Measurements from ENCODE around the gene SNX6. TPM values are rescaled to one million over a fixed set of nuclear protein-coding genes. Genes with fewer than 3 reads are reported as not detected.

The SNX6 gene
- total and polyA plus RNA-seq, 10 of the 15 experiments (the other 5 are each of a cell fraction or from before 2014, with no cell fraction given) = 34.4 to 107 (median 71.7) TPM

GRCh38 chr14:34593740-34594375, 36.1 kb downstream of the SNX6 start:
- Histone ChIP-seq H3K79me2 (ENCODE audit: control insufficient read depth, insufficient read depth, low read length) (no peaks in the 10 kb centered on the region), H3K4me1 (ENCODE audit: control insufficient read depth, insufficient read depth, low read length) (no peaks in the 10 kb centered on the region), H3K27me3 (replicated peaks in 1 of 2; ENCODE audit: control insufficient read depth in 2 of 2, insufficient read depth in 2 of 2, low read length in 1 of 2) (no peaks in the 10 kb centered on the region), H3K4me3 (no peak overlapping the region), H4K20me1 (ENCODE audit: control insufficient read depth, insufficient read depth) (no peaks in the 10 kb centered on the region), H3K9ac (ENCODE audit: control insufficient read depth, insufficient read depth, low read length) (no peak overlapping the region), H3K36me3 (ENCODE audit: control insufficient read depth in 2 of 2, insufficient read depth in 2 of 2, low read length in 1 of 2) (peaks cover 8 to 13% of the 10 kb centered on the region in 2 experiments), H3K27ac (ENCODE audit: control insufficient read depth, insufficient read depth) (no peak overlapping the region), H3K4me2 (ENCODE audit: control insufficient read depth, insufficient read depth) (no peak overlapping the region), H3K9me3 (replicated peaks; ENCODE audit: control insufficient read depth, insufficient read depth, low read length) (no peaks in the 10 kb centered on the region), H2AFZ (ENCODE audit: control insufficient read depth, low read depth, low read length) (no peak overlapping the region)
- WGBS (ENCODE audit: insufficient coverage, insufficient replicate concordance, low lambda C conversion rate, missing lambda C conversion rate) = 100% methylated on average over 11 of the region's 11 CpGs
- ATAC-seq (no peak), FAIRE-seq (no peak), DNase-seq (ENCODE audit: low read depth, low spot score) (no peak)
- ChIA-PET CTCF (interaction anchor here (0.6 to 1.0 kb wide), 2 partner anchors 62 to 79 kb away, joined by 3 read pairs; no protein-coding TSS in a partner anchor), SMC1A (ENCODE audit: uncharacterized antibody, unreplicated experiment) (interaction anchor here (0.7 kb wide), 1 partner anchor 116 kb away, joined by 3 read pairs; no protein-coding TSS in a partner anchor), RAD21 (ENCODE audit: unreplicated experiment) (no interaction called here), POLR2A (interaction anchor here (0.6 to 0.7 kb wide), 2 partner anchors 19 to 145 kb away, joined by 3 read pairs; no protein-coding TSS in a partner anchor)
- no peak for TF ChIP-seq CTCF (IDR thresholded peaks at IDR 0.05 in 2 of 3, conservative IDR thresholded peaks at IDR 0.05 in 1 of 3; ENCODE audit: control insufficient read depth in 2 of 3, extremely low read depth in 1 of 3, insufficient read depth in 1 of 3, low read depth in 3 of 3, low read length in 3 of 3)
- TF ChIP-seq SUPT20H (IDR thresholded peaks at IDR 0.05; ENCODE audit: borderline replicate concordance, control insufficient read depth, low read depth, low read length) = no peak
- TF ChIP-seq GATAD2B (conservative IDR thresholded peaks at IDR 0.05; ENCODE audit: low read depth) = no peak
- no peak for TF ChIP-seq FOS (IDR thresholded peaks at IDR 0.05; ENCODE audit: borderline replicate concordance, extremely low read depth, insufficient read length)
- no peak for TF ChIP-seq ZNF24 (IDR thresholded peaks at IDR 0.05)
- TF ChIP-seq NR2C1 (IDR thresholded peaks at IDR 0.05) = no peak
- TF ChIP-seq ZNF217 (IDR thresholded peaks at IDR 0.05) = no peak
- TF ChIP-seq SMC3 (IDR thresholded peaks at IDR 0.05; ENCODE audit: borderline replicate concordance, low read length) = no peak
- no peak for TF ChIP-seq LARP7 (IDR thresholded peaks at IDR 0.05)
- TF ChIP-seq SREBF1 (IDR thresholded peaks at IDR 0.05; ENCODE audit: low read length) = no peak
- no peak for TF ChIP-seq PRDM15 (CRISPR knock-in tag; IDR thresholded peaks at IDR 0.05)
- no peak for TF ChIP-seq BRCA1 (IDR thresholded peaks at IDR 0.05; ENCODE audit: low read depth, low read length)
- TF ChIP-seq POLR2AphosphoS5 (IDR thresholded peaks at IDR 0.05; ENCODE audit: low read length) = no peak
- intact Hi-C loops (cut with micrococcal nuclease; ENCODE audit: unreplicated experiment) (no loop called here), in situ Hi-C loops (cut with MboI) (no loop called here)
- BruUV-seq (replicated peaks) = no TSS peak
